ENCODE results near the gene CRABP1.

The CRABP1 gene

DNA sequence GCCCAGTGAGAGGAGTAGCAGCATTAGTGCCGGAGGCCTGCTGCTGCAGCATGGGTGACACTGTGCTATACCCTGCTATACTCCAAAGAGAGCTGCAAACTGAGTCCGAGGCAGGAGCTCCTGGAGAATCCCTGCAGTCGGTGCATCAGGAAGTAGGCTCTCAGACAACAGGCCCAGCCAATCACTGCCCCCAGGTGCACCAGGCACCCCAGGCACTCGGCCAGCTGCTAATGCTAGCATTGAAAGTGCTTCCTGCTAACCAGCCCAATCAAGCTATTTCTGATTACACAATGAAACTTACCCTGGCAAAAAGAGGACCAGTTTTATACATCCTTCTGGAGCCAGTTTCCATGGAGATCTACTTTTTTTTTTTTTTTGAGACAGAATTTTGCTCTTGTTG lies 52.3 kb downstream of the CRABP1 start:
- no peak for DNase-seq
- in situ Hi-C loops (cut with HindIII; ENCODE audit: low pct_ligation_motif_present, low sequenced_read_pairs) = no loop called here

DNA sequence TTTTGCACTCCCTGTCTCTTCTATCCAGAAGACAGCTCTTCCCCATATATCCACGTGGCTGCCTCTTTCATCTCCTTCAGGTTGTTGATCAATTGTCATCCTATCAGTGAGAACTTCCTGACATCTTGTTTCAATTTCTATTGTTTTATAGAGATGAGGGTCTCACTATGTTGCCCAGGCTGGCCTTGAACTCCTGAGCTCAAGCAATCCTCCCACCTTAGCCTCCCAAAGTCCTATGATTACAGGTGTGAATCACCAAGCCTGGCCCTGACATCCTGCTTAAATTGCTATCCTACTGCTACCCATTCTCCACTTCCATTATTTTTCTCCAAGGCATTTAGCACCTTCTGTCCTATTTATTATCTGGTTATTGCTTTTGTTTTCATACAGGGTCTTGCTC lies 53.0 kb downstream of the CRABP1 start:
- H3K4me3 ChIP-seq (ENCODE audit: low read depth, low read length) = no peak overlapping the region
- H3K27me3 ChIP-seq (replicated peaks) = no peaks in the 10 kb centered on the region
- H3K27ac ChIP-seq = no peak overlapping the region
- in situ Hi-C loops (cut with HindIII; ENCODE audit: low pct_ligation_motif_present, low sequenced_read_pairs) = no loop called here
- no peak for DNase-seq
- no peaks in the 10 kb centered on the region for H3K36me3 ChIP-seq (replicated peaks)
- TF ChIP-seq, protein P1, sequence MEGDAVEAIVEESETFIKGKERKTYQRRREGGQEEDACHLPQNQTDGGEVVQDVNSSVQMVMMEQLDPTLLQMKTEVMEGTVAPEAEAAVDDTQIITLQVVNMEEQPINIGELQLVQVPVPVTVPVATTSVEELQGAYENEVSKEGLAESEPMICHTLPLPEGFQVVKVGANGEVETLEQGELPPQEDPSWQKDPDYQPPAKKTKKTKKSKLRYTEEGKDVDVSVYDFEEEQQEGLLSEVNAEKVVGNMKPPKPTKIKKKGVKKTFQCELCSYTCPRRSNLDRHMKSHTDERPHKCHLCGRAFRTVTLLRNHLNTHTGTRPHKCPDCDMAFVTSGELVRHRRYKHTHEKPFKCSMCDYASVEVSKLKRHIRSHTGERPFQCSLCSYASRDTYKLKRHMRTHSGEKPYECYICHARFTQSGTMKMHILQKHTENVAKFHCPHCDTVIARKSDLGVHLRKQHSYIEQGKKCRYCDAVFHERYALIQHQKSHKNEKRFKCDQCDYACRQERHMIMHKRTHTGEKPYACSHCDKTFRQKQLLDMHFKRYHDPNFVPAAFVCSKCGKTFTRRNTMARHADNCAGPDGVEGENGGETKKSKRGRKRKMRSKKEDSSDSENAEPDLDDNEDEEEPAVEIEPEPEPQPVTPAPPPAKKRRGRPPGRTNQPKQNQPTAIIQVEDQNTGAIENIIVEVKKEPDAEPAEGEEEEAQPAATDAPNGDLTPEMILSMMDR (IDR thresholded peaks at IDR 0.05; ENCODE audit: low read depth, low read length, missing control alignments) = no peak

More for the DNA sequence above, 52.3 kb downstream of the CRABP1 start:
- Histone ChIP-seq H3K36me3 (replicated peaks) (no peaks in the 10 kb centered on the region), H3K27me3 (replicated peaks) (peaks cover 3% of the 10 kb centered on the region), H3K27ac (no peak overlapping the region), H3K4me3 (ENCODE audit: low read depth, low read length) (no peak overlapping the region)
- TF ChIP-seq, protein P1 (IDR thresholded peaks at IDR 0.05; ENCODE audit: low read depth, low read length, missing control alignments) = no peak

DNA sequence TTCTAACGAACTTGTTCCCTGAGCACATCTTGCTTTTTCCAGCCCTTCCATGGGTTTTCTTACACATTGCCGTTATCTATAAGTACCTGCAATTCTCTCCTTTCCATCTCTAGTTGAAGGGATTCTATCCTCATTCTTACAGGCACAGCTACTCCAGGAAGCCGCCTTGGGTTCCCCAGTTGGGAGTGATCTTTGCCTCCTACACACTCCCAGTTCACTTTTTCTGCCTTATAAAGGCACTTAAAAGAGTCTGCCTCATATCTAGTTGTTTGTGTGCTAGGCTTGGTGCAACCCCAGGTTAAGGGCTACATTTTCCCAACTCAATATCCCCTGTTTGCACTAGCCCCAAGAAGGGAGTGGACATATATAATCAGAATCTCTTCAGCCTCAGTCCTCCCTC lies 53.9 kb downstream of the CRABP1 start:
- H3K36me3 ChIP-seq (replicated peaks) = no peaks in the 10 kb centered on the region
- H3K4me3 ChIP-seq (ENCODE audit: low read depth, low read length) = no peak overlapping the region
- DNase-seq = no peak
- TF ChIP-seq, protein P1 (IDR thresholded peaks at IDR 0.05; ENCODE audit: low read depth, low read length, missing control alignments) = no peak
- no peaks in the 10 kb centered on the region for H3K27me3 ChIP-seq (replicated peaks)
- in situ Hi-C loops (cut with HindIII; ENCODE audit: low pct_ligation_motif_present, low sequenced_read_pairs) = no loop called here
- H3K27ac ChIP-seq = no peak overlapping the region

DNA sequence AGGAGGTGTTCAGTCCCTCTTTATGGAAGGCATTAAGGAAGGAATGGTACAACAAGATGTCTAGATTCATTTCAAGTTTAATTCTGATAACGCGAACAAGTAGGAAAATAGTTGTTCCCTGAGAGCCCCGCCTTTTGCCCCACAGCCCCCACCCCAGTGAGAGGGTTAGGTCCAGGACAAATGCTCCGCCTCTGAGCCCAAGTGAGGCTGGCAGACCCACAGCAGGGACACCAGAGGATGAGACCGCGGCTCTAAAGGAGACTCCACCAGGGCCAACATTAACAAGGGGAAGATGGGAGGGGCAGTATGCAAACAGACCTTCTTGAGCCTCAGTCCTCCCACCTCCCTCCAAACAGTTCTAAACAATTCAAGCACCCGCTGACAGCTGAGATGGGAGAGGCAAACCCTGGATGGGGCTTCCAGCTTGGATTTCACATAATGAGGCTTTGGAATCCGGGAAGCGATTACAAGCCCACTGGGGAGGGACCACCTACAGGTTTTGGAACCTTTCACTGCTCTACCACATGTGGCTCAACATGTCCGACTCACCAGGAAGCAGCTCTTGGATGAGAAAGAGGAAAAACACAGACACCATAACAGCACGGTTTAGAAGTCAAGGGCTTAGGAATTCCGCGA lies 54.9 kb downstream of the CRABP1 start:
- Histone ChIP-seq H3K27me3 (replicated peaks) (no peaks in the 10 kb centered on the region), H3K27ac (no peak overlapping the region), H3K36me3 (replicated peaks) (no peaks in the 10 kb centered on the region), H3K4me3 (ENCODE audit: low read depth, low read length) (no peak overlapping the region)
- in situ Hi-C loops (cut with HindIII; ENCODE audit: low pct_ligation_motif_present, low sequenced_read_pairs) = no loop called here
- no peak for DNase-seq
- TF ChIP-seq, protein P1 (IDR thresholded peaks at IDR 0.05; ENCODE audit: low read depth, low read length, missing control alignments) = no peak

DNA sequence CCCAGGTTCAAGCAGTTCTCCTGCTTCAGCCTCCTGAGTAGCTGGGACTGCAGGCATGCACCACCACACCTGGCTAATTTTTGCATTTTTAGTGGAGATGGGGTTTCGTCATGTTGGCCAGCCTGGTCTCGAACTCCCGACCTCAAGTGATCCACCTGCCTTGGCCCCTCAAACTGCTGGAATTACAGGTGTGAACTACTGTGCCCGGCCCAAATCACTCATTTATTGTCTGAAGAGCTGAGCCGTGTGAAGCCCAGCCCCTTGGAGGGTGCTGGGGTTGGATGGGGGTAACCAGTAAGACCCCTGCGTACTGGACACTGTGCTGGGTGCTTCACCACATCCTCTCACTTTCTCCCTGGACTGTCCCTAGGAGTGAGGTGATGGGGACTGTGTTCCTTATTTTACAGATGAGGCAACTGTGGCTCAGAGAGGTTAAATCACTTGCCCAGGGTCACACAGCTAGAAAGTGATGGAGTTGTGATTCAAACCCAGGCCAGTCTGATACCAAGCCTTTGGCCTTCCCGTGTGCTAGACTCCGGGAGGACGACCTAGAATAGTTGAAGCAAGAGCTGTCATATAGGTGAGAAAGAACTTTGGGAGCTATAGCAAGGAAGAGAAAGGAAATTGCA lies 56.1 kb downstream of the CRABP1 start:
- Histone ChIP-seq H3K27ac (no peak overlapping the region), H3K36me3 (replicated peaks) (no peaks in the 10 kb centered on the region), H3K4me3 (ENCODE audit: low read depth, low read length) (no peak overlapping the region), H3K27me3 (replicated peaks) (no peaks in the 10 kb centered on the region)
- in situ Hi-C loops (cut with HindIII; ENCODE audit: low pct_ligation_motif_present, low sequenced_read_pairs) = no loop called here
- TF ChIP-seq, protein P1 (IDR thresholded peaks at IDR 0.05; ENCODE audit: low read depth, low read length, missing control alignments) = no peak
- no peak for DNase-seq
